Kidney (tissue), 14 donors: ENCODE measurements around the gene RHOV. TPM values are rescaled to one million over a fixed set of nuclear protein-coding genes. Genes with fewer than 3 reads are reported as not detected.

Experiments
- DNase-seq, 5 donors: peaks; one replicate each; pipeline ENCODE4 v3.0.0-alpha.2; 2013 to 2020
- FAIRE-seq: peaks from 2 replicates; lab custom pipeline; 2012; peaks lifted over from hg19 to GRCh38; lab: Jason Lieb, UNC
- H3K27ac ChIP-seq, 2 donors: one replicate each; pipeline ENCODE4 v1.7.0; 2013; ENCODE audit warnings: low read depth in 2 of 2, low read length in 2 of 2, inconsistent platforms in 1 of 2
- H3K27me3 ChIP-seq: one replicate; pipeline ENCODE4 v1.7.1; 2013; ENCODE audit warnings: low read length, inconsistent platforms; ENCODE audit not compliant: control insufficient read depth, insufficient read depth
- H3K36me3 ChIP-seq, 3 donors: one replicate each; pipeline versions ENCODE4 v1.7.0 to v1.7.1; 2013; ENCODE audit warnings: low read length in 3 of 3, control low read depth in 1 of 3, inconsistent platforms in 1 of 3; ENCODE audit not compliant: insufficient read depth in 3 of 3, control insufficient read depth in 2 of 3
- H3K4me1 ChIP-seq, 3 donors: one replicate each; pipeline versions ENCODE4 v1.7.0 to v1.7.1; 2013; ENCODE audit warnings: low read length in 3 of 3, inconsistent platforms in 1 of 3, low read depth in 1 of 3; ENCODE audit not compliant: control insufficient read depth in 2 of 3, insufficient read depth in 2 of 3
- H3K4me3 ChIP-seq, 3 donors: one replicate each; pipeline versions ENCODE4 v1.7.0 to v1.8.1; 2013; ENCODE audit warnings: low read length in 3 of 3, control low read depth in 1 of 3, inconsistent platforms in 1 of 3
- H3K9ac ChIP-seq, 3 donors: one replicate each; pipeline versions ENCODE4 v1.7.0 to v1.7.1; 2013; ENCODE audit warnings: low read length in 3 of 3, control low read depth in 1 of 3, inconsistent platforms in 1 of 3
- H3K9me3 ChIP-seq, 3 donors: one replicate each; pipeline versions ENCODE4 v1.7.0 to v1.7.1; 2013; ENCODE audit warnings: low read length in 3 of 3, control low read depth in 1 of 3, inconsistent platforms in 1 of 3; ENCODE audit not compliant: control insufficient read depth in 2 of 3, insufficient read depth in 1 of 3
- intact Hi-C: fragments of 100-400 bp; cut with DNase I; formaldehyde crosslinking; loops from one replicate; pipeline ENCODE4 v1.11.1; 2022
- polyA plus RNA-seq: library from polyadenylated mRNA; stranded (reverse); fragments of 350-450 nt; fragmentation: Illumina TruSeq; extraction: RNeasy Lipid Tissue Mini Kit (QIAGEN cat#74804); gene quantifications from one replicate; pipeline ENCODE4 v1.2.3, GENCODE V29; 2014; ENCODE audit warnings: low read depth, low replicate concordance; ENCODE audit not compliant: insufficient read depth
- total RNA-seq: library from RNA; stranded (reverse); fragmentation: NEBNext Ultra II Directional; extraction: Animal tissue kit (Norgen Biotek cat#: 25700); gene quantifications from one replicate; pipeline ENCODE4 v1.2.1, GENCODE V29; 2021
- TF ChIP-seq, protein P1 (sequence below): IDR thresholded peaks from 3 replicates; pipeline ENCODE4 v1.5.1; 2012; ENCODE audit warnings: mild to moderate bottlenecking, moderate library complexity, borderline replicate concordance; ENCODE audit not compliant: insufficient read depth; ENCODE audit errors: extremely low read depth
- donor health status: control.
- donor health status: control.
- donor health status: control.
- donor health status: control.
- donor health status: control.
- donor health status: DM: yes; HTN: yes; CAD: no.
- donor health status: Normal renal cell carcinoma (clear cell type).

RHOV gene
- total and polyA plus RNA-seq, 2 donors from 2014 or later = 3.0 to 4.6 TPM

- FAIRE-seq (no peak), DNase-seq (peak in 2 of 5 donors; percentile 49 to 82)
- H3K27ac ChIP-seq = peak overlapping the region; percentile 89 to 93
- intact Hi-C loops = no loop called here
- H3K9me3 ChIP-seq = no peaks in the 10 kb centered on the region
- H3K36me3 ChIP-seq = peaks cover 0 to 2% (median 0%) of the 10 kb centered on the region in 3 donors
- H3K9ac ChIP-seq = peak overlapping the region in 2 of 3 donors; percentile 76 to 82
- H3K27me3 ChIP-seq = no peaks in the 10 kb centered on the region
- H3K4me1 ChIP-seq = peaks cover 2 to 32% (median 26%) of the 10 kb centered on the region in 3 donors
- TF ChIP-seq, protein P1, sequence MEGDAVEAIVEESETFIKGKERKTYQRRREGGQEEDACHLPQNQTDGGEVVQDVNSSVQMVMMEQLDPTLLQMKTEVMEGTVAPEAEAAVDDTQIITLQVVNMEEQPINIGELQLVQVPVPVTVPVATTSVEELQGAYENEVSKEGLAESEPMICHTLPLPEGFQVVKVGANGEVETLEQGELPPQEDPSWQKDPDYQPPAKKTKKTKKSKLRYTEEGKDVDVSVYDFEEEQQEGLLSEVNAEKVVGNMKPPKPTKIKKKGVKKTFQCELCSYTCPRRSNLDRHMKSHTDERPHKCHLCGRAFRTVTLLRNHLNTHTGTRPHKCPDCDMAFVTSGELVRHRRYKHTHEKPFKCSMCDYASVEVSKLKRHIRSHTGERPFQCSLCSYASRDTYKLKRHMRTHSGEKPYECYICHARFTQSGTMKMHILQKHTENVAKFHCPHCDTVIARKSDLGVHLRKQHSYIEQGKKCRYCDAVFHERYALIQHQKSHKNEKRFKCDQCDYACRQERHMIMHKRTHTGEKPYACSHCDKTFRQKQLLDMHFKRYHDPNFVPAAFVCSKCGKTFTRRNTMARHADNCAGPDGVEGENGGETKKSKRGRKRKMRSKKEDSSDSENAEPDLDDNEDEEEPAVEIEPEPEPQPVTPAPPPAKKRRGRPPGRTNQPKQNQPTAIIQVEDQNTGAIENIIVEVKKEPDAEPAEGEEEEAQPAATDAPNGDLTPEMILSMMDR = no peak
- H3K4me3 ChIP-seq = peak overlapping the region; percentile 36 to 67 (median 54)
These were observed 28.3 kb downstream of the RHOV start for GRCh38 chr15:40845511-40846284.

DNA sequence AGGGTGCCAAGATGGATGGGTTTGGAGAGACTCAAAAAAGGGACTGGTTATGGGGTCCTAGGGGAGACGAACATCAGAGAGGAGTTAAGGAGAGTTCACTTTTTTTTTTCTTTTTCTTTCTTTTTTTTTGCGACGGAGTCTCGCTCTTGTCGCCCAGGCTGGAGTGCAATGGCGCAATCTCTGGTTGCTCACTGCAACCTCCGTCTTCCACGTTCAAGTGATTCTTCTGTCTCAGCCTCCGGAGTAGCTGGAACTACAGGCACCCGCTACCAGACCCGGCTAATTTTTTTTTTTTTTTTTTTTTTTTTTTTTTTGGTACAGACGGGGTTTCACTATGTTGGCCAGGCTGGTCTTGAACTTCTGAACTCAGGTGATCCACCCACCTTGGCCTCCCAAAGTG, 29.0 kb downstream of the RHOV start:
- no peaks in the 10 kb centered on the region for H3K27me3 ChIP-seq
- peak overlapping the region; percentile 39 to 82 (median 71) for H3K9ac ChIP-seq
- H3K4me1 ChIP-seq = peaks cover 2 to 32% (median 26%) of the 10 kb centered on the region in 3 donors
- FAIRE-seq = no peak
- H3K4me3 ChIP-seq = peak overlapping the region; percentile 54 to 67 (median 65)
- TF ChIP-seq, protein P1 = no peak
- intact Hi-C loops = no loop called here
- H3K9me3 ChIP-seq = no peaks in the 10 kb centered on the region
- H3K36me3 ChIP-seq = peaks cover 0 to 3% (median 0%) of the 10 kb centered on the region in 3 donors
- H3K27ac ChIP-seq = peak overlapping the region; percentile 89 to 93
- DNase-seq = no peak

- peaks cover 2 to 32% (median 26%) of the 10 kb centered on the region in 3 donors for H3K4me1 ChIP-seq
- DNase-seq = peak in 3 of 5 donors; percentile 47 to 86 (median 60)
- TF ChIP-seq, protein P1 = no peak
- H3K27ac ChIP-seq = peak overlapping the region; percentile 73 to 88
- H3K27me3 ChIP-seq = no peaks in the 10 kb centered on the region
- no peak for FAIRE-seq
- peaks cover 0 to 4% (median 0%) of the 10 kb centered on the region in 3 donors for H3K36me3 ChIP-seq
- peak overlapping the region; percentile 39 to 73 (median 71) for H3K9ac ChIP-seq
- H3K4me3 ChIP-seq = peak overlapping the region; percentile 54 to 67 (median 65)
- H3K9me3 ChIP-seq = no peaks in the 10 kb centered on the region
- intact Hi-C loops = no loop called here
These were observed 29.4 kb downstream of the RHOV start for GRCh38 chr15:40844696-40845030.
